NOMO-1 (cell line): ENCODE data around the gene PROX2.

Experiments used
- DNase-seq, 2 experiments: peaks; one replicate each; lab custom pipeline; 2025; ENCODE audit not compliant: unreplicated experiment in 2 of 2; lab: John Stamatoyannopoulos, UW

PROX2 gene

DNA sequence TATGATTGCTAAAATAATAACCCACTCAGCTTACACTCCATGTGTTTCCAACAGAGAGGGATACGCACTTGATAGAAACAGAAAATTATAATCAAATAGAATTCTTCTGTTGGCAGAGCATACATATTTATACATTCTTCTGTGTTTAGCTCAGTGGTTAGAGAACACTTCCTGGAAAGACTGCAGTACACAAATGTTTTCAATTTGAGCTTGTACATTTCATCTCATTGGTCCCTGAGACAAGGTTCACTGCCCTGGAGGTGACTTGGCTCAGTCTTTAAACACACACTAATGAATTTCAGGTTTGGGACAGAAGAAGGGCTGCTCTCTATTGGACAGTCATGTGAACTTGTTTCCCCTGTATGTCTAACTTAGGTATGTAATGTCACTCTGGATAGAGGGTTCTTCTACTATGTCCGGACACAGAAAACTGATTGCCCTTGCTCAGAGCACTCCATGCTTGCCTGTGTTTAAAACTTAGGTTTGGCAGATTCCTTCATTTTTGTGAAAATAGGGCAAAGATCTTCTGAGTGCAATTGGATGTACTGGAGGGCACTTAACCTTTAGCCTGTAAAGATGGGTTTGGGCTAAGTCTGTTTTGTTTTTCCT lies 22.9 kb downstream of the PROX2 start:
- no peak for DNase-seq

DNA sequence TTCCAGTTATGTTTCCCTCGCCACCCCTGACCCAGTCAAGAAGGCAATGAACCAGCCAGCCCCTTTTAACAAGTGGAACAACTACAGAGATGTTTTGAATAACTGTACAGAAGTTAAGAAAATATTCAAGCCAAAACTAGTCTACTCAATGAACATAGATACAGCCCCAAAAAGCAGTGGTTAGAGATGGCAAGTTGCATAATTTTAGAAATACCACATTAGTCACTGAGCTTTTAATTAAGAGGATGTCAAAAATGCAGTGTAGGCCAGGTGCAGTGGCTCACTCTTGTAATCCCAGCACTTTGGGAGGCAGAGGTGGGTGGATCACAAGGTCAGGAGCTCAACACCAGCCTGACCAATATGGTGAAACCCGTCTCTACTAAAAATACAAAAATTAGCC lies 27.2 kb downstream of the PROX2 start:
- DNase-seq = peak in 1 of 2 experiments; percentile 26

DNA sequence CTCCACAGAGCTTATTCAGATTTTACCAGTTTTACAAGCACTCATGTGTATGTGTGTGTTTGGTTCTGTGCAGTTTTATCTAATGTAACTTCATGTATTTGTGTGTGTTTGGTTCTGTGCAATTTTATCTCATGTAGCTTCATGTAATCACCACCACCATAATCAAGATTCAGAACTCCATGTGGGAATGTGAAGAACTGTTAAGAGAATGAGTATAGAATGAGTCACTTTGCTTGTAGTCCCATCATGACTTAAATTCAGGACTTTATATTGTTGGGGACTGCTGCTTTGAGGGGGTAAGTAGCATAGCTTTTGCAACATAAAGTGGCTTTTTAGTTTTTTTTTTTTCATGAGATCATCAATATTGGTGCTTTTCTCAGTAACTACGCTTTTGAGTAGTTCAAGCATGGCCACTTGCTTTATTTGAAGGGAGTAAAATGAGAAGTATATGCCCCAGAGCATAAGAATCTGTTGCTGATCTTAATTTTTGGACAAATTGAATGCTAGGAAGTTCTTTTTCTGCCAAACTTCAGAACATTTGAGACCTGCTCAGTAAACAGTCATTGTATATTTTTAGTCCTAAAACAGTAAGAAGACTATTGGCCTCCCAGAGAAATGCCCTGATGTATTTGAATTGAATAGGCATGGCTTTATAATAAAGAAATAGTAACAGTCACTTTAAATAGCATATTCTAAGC lies 28.8 kb downstream of the PROX2 start:
- no peak for DNase-seq

DNA sequence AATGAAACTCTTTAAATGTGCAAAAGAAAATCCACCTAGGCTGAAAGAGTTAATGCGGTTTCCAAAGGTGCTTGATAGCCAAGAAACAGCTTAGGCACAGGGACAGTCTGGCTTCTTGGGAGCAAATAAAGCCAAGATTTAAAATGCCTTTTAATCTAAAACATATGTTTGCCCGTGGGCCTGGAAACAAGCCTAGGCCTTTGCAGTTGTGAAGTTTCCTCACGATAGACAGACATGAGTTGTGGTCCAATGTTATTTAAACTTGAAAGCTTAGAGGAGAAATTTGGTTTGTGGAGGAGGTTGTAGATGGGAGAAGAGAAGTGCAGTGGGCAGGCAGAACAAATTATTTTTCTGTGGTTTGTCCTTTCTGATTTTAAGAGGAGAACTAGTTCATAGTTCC lies 29.8 kb downstream of the PROX2 start:
- DNase-seq = no peak

DNA sequence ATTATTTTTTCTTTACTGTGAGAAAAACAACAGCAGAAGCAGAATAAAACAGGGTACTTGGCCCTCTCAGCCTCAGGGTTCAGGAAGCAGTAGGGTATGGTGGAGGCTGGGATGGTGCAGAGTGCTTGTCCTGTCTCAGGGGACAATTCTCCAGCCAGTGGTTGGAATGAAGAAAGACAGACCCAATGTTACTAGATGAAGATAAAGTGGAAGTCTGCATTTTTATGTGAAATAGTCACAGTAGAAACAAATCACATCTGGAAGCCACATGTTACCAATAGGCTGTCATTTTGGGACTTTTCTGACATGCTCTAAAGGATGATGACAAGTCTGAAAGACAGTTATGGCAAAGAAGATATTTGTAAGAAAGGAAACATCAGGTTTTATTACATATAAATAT lies 32.3 kb downstream of the PROX2 start:
- no peak for DNase-seq

DNA sequence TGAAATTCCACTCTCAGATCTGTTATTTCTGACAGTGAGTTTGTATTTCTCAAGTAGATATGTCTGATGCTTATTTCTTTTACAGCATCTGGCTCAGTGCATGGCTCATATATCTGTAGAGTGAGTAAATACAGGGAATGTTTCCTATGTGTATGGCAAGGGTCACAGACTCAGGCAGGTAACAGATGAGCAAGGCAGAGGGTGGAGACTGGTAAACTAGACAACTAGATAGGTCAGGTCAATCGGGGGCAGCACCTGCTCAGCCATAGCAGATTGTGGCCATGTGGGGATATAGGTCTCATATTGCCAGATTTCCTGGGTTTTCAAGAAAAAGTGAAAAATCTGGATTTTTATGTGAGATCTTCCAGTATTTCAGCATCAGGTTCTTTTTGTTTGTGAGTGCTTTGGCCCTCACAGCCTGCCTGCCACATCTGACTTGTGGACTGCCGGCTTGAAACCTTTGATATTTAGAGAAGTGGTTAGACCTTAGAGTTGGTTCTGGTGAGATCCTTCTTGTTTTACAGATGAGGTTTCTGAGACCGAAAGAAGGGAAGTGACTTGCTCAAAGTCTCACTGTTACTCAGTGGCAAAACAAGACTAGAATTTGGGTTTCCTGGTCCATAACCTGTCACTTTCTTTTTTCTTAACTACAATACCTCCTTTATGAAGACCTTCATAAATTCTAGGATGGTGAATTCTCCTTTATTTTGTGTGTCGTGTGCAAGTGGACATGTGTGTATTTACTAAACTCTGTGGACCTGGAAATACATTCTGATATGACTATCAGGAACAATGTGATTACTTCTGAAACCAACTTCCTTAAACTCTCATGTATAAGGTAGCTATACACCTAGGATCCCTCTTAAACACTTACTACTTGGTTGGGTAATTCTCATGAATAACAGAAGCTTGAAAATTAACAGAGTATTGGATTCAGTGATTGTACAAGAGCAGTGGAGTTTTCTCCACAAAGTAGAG lies 34.4 kb downstream of the PROX2 start:
- DNase-seq = peak; percentile 63 to 82

DNA sequence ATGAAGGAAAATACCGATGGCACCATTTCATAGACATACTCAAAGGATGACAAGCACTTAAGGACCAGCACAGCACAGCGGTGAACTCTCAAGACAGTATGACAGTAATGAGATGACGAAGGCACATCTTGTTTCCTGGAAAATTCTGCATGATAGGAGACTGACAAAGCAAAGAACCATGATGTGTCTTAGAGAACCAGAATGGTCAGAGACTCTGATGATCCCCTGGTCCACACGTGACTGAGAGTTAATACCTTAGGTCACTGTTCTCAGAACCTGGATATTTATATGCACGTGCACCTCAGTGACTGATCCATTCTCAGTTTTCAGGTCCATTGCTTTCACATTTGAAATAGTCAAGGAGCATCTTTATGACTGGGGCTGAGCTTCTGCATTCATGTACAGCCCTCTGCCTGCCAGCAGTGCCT lies 35.3 kb downstream of the PROX2 start:
- DNase-seq = no peak

DNA sequence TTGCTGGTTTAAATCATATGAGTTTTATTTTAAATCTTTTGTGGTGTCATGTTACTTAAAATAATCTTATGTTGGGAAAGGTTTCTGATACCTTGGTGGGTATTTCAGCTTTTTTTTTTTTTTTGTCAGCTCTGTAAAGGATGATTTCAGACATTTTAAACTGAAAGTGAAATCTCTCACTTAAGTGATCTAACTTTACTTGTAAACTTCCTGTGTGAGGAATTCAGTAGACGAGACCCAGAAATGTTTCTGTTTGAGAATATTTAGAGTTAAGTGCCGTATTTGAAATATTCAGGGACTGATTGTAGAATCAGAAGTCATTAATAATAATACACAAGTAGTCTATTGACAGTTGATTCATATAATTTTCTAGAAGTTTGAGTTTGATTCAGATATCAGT lies 37.8 kb downstream of the PROX2 start:
- no peak for DNase-seq

DNA sequence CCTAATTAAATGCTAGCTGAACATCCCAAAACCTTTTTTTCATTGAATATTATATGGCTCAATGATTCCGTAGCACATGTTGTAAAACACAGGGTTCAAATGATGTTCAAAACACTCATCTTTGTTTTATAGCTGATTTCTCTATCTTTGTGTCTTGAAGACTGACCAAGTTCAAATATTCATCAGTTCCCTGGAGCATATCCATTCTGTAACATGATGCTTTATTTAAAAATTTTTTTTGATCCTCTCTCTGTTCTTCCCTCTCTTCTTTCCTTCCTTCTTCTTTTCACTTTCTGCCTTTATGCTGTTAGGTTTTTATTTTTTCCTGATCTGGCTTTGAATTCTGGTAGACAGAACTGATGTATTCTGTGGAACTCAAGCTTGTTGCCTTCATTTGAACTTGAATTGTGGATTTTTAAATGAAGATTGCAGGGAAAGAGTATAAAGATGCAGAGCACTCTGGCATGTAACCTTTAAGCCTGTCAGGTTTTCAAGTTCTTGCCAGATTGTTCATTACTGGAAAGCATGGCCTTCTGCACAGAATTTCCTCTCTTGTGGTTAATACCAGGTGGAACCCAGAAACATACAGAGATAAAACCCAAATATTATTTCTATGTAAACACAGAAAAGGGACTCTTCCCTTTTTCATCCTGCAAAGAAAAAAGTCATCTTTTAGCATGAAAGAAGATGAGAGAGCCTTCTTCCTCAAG lies 39.5 kb downstream of the PROX2 start:
- no peak for DNase-seq

DNA sequence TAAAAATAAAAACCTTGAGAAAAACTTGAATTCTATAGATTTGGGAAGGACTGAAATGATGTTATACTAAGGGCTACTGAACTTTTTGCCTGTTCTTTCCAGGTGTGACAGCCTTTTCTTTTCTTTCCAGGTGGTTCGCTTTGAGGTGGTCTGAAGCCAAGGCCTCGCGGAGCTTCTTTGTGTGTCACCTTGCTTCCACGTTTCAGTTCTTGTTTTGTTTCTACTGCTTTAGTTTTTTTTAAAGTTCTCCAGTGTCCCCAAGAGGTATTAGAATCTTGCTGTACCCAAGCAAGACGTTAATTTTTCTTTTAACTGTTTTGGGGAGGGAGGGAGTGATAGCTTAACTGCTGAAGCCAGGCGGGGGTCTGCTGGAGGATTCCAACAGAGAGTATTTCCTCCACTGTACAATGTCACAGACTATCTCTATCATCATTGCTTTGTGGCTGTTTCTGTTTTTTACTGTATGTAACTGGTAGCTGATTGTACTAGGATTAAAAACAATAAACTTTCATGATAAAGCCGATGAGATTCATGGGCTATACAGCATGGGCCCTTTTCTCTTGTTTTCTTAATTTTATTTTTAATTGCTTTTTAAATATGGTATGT lies 40.2 kb downstream of the PROX2 start:
- DNase-seq = no peak

DNA sequence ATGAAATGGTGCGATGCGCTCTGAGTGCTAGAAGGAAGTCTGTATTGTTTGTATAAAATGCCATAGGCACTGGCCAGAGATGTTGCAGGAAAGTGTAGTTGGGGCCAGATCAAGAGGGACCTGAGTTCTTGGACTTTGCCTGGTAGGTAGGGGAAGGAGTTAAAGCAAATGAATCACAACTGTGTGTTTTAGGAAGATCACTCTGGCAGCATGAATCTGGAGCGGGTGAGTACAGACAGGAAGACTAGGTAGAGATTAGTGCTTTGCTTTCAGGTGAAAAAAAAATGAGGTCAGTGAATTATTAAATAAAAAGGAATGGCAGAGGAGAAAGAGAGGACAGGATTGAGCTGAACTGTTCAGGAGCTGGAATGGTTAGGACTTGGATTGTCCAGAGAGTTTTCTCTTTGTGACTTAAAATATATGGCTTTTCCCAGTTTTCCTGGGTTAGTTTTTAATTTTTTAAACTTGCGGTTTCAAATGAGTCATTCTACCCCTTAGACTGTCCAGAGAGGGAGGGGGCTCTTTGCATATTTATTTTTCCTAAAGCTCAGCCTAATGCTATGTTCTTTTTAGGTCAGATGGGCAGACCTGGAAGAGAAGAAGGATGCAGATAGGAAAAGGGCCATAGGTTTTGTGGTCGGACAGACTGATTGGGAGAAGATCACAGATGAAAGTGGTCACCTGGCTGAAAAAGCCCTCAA lies 41.1 kb downstream of the PROX2 start:
- DNase-seq = no peak

DNA sequence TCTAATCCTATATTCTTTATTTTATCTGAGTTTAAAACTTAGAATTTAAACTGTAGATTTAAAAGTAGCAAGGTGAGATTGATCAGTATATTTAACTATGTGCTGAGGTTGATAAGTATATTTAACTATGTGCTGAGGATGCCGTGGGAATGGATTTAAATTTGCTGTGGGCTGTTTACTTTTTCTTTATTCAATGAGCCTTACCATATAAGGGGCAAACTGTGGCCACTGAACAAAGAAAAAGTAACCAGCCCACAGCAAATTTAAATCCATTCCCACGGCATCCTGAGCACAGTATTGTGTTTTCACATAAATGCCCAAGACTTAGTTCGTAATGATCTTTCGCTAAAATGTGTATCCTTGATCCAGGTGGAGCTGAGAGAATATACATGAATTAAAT lies 43.1 kb downstream of the PROX2 start:
- DNase-seq = no peak

DNA sequence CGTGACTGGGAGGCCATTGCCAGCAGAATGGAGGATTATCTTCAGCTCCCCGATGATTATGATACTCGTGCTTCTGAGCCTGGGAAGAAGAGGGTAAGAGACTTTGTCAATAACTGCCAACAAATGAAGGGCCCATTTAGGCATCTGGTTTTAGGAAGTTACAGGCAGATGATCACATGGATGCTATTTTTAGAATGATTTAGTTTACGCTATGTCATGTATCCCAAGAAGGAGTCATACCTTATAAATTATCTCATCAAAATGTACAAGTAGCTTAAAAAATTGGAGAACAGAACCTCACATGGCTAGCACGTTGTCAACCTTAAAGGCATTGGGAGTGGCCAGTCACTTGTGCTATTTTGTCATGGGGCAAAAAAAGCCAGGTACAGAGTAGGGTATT lies 46.7 kb downstream of the PROX2 start:
- DNase-seq = peak in 1 of 2 experiments; percentile 52

DNA sequence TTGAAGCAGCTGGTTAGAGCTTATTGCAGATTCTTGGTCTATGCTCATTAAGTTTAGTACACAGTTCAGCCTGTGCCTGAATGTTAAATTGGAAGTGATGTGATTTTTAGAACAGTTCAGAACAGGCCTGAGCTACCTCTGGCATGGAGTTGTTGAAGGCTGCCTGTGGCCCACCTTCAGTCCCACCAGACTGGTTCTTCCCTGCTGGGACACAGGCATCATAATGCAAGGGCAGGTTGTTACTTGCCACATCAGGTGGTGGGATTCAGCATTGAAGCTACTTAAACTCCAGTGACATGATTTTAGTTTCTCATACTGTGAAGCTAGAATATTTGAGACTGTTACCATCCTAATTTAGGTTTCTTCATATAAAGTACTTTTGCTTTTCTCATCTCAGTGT lies 49.4 kb downstream of the PROX2 start:
- DNase-seq = no peak
